ENCODE measurements around the gene LYPLA2. TPM values are rescaled to one million over a fixed set of nuclear protein-coding genes. Genes with fewer than 3 reads are reported as not detected.

The LYPLA2 gene
- 43.0 and 55.3 TPM in 2 replicates for total RNA-seq

DNA sequence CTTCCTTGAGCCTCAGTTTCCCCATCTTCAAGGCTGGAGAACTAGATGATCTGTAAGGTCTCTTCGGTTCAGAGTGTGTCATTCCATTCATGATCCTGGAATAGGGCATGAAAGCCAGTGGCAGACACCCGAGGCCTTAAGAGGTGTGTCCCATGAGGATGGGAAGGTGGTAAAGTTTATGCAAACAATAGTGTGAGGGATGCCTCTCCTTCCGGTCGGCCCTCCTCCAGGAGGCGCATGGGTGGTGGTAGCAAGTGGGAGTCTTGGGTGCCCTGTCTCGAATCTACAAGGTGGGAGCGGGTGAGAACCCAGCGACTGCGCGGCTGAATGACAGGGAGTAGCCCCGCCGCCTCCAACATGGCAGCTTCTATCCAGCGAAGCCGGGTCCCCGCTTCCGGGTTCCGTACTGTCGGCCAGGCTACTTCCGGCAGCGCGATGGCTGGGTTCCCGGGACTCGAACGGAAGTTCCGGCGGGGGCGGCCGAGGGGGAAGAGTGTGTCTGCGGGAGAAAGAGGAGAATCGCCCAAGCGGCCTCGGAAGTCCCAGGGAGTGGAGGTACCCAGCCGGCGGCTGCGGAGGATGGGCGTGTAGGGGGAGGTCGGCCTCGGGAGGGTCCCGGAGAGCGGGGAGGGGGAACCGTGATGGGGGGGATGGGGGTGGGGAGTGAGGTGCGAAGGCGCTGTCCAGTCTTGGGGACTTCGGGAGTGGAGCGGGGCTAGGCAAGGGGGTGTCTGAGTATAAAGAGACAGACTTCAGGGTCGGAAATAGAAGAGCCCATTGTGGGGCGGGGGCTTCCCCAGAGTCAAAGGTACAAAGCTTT lies at the start of gene LYPLA2:
TSS of gene LYPLA2 (plus strand) at position 450 of the 820 bp plus-strand sequence. CDS start 1,538 bp downstream, outside the sequence.

GRCh38 chr1:23743287-23744152 lies 47.4 kb upstream of the LYPLA2 start, which contains the start of gene ELOA:
Gene ELOA (plus strand): TSS chr1:23743471. CDS start chr1:23743504, 33 bp downstream.

DNA sequence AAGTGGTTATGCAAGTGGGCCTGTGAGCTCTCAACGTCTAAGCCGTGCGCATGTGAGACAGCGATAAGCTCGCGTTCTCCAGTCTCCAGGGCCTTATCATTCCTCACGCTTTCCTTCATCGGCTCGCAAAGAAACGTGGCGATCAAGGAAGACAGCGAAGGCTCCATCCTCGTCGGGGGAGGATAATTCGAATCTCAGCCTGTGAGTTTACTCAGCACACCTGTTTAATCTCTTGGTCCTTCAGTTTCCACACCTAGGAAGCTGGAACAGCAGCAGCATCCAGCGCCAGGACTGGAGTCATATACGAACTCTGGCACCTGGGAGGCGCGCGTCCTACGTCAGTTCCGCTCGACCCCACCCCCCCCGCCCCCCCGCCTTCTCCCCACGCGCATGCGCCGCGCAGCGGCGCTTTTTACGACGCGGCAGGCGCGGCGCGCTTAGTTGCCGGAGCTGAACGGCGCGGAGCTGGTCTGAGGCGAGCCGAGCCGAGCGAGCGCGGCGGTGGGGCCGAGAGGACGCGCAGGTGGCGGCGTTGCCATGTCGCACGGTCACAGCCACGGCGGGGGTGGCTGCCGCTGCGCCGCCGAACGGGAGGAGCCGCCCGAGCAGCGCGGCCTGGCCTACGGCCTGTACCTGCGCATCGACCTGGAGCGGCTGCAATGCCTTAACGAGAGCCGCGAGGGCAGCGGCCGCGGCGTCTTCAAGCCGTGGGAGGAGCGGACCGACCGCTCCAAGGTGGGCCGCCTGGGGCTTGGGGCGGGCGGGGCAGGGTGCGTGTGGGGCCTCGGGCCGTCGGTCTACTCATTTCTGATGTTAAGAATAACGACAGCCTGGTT lies 12.7 kb upstream of the LYPLA2 start, which contains the start of gene PITHD1:
TSS of gene PITHD1 (plus strand) at position 440 of the 836 bp plus-strand sequence. CDS start at position 538, 98 bp downstream.

DNA sequence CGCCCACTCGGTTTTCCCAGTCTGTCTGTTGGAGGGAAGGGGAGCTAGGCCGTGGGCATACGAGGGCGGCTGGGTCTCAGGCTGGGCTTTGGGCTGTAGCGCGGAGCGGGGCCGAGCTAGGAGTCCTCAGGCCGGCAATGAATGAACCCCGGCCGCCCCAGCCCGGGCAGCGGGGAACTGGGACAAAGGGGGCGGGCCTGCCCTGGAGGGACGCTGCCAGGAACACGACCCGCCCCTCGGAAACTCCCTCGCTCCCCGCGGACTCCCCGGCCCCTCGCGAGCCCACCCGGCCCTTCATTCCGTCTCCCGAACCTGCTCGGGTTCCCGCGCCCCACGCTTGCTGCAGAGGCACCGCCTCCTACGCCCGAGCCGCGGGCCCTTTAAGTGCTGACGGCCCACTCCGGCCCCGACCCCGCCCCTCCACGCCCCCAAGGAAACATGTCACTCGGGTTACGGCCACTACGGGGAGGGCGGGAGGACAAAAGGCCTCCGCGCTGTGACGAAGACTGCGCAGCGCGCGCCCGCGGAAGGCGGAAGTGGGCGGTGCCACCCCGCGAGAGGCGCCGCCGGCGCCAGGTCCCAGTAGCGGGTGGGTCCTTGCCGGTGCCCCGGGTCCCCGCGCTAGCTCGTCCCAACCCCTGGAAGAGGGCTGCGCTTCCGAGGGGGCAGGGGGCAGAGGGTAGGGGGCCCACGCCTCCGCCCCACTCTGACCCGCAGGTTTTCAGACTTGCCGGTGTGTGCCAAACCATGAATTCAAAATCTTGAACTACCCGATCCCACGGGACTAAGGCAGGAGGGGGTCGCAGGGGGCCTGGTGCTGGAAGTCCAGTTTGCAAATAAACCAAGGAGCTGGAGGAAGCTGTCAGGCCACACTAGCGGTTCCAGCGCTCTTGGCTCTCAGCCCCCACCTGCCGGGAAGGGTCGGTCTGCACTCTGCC lies 9.7 kb downstream of the LYPLA2 start, which contains the start of gene GALE:
TSS of gene GALE (minus strand) at position 355 of the 938 bp plus-strand sequence. CDS start 1,747 bp downstream, outside the sequence.

GRCh38 chr1:23825076-23825761 lies 34.3 kb downstream of the LYPLA2 start, which contains the start of gene HMGCL:
Gene HMGCL (minus strand): TSS chr1:23825429. CDS start chr1:23825415, 14 bp downstream.

Other genes starting within 250 kb of the LYPLA2 start
- 10.4 and 18.4 TPM in 2 replicates for gene ID3, start 231.6 kb upstream of the LYPLA2 start, total RNA-seq
- 559 and 984 TPM in 2 replicates for gene RPL11, start 99.3 kb upstream of the LYPLA2 start, total RNA-seq
- gene ELOA, start 47.7 kb upstream of the LYPLA2 start, total RNA-seq = 29.4 and 53.2 TPM in 2 replicates
- gene PITHD1, start 12.7 kb upstream of the LYPLA2 start, total RNA-seq = 23.1 and 25.4 TPM in 2 replicates
- gene GALE, start 9.6 kb downstream of the LYPLA2 start, total RNA-seq = 20.6 and 36.4 TPM in 2 replicates
- 24.8 and 29.8 TPM in 2 replicates for gene HMGCL, start 34.3 kb downstream of the LYPLA2 start, total RNA-seq
- gene FUCA1, start 77.1 kb downstream of the LYPLA2 start, total RNA-seq = 1.2 and 1.5 TPM in 2 replicates
- gene CNR2, start 122.2 kb downstream of the LYPLA2 start, total RNA-seq = not detected in 2 replicates
- 88.8 and 92.2 TPM in 2 replicates for gene PNRC2, start 168.7 kb downstream of the LYPLA2 start, total RNA-seq
- gene SRSF10, start 189.2 kb downstream of the LYPLA2 start, total RNA-seq = 72.8 and 95.2 TPM in 2 replicates